HG03280 (cell line): Measurements from ENCODE around the gene RPS4Y2.

ENCODE experiments used
- ATAC-seq: cut with Tn5 transposase; IDR thresholded peaks from one replicate; pipeline ENCODE4 v1.9.1; 2021; ENCODE audit warnings: mild to moderate bottlenecking, moderate library complexity; ENCODE audit not compliant: unreplicated experiment

The RPS4Y2 gene

DNA sequence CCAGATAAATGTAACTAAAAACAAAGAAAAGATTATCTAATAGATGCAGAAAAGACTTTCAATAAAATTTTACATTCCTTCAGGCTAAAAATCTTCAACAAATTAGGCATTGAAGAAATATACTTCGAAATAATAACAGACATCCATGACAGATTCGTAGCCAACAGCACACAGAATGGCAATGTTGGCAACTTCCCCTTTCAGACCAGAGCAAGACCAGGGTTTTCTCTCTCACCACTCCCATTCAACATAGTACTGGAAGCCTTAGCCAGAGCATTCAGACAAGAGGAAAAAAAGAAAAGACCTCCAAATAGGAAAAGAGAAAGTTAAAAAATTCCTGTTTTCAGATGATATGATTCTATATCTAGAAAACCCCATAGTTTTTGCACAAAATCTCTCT, 61.2 kb downstream of the RPS4Y2 start:
- ATAC-seq, result no peak
